Stimulated activated CD8-positive, alpha-beta memory T cell treated with anti-CD3 and anti-CD28 coated beads, Interleukin-7, amount 100 ng/mL, for 1 hour (primary cell): ENCODE data around the gene CCDC60.

Experiments used
- DNase-seq, 2 donors: peaks; one replicate each; pipeline ENCODE4 v3.0.0-alpha.2; 2020; ENCODE audit warnings: low read depth in 2 of 2

Gene CCDC60

DNA sequence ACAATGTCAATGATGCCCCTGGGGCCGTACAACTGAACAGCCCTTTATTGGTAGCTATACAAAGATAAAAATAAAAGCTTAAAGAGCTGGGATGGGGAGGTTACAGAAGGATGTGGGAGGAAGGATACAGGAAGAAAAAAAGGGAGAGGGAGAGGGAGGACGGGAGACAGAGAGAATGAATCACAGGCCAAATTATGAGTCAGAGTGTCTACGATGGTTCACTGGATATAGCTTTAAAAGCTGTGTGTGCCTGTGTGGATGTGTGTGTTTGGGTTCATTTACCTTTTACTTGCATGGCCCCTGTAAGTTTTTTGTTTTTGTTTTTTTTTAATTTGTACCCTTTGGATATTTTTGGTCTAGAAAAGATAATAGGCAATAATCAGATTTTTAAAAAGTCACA lies 111.9 kb downstream of the CCDC60 start:
- no peak for DNase-seq

DNA sequence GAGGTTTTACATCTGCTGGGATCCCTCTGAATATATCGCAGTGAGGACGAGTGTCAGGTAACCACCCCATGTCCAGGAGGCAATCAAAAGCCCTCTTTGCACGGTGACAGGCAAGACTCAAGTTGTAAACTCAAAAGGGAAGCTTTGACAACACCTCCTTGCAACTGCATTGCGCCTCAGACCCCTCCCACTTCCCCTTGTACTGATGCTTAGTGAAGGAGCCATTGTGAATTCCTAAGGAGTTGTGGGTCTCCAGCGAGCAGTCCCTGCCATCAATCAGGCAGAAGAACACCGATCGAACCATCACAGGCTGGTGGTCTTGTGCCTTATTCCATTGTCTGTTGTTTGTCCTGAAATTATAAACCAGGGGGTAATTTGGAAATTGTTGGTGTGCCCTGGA lies 112.6 kb downstream of the CCDC60 start:
- no peak for DNase-seq

DNA sequence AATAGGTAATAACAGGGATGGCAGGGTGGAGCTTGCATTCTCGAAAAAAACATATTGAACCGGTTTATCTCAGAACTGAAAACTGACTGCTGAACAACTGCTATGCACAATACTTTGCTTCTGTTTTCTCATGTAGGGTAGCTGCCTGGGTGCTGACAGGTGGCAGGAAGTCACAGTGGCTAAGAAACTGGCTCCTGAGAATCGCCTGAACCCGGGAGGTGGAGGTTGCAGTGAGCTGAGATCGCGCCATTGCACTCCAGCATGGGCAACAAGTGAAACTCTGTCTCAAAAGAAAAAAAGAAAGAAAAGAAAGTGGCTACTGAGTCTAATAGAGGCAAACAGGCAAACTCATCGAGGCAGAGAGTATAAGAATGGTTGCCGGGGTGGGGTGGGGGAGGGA lies 113.1 kb downstream of the CCDC60 start:
- DNase-seq = no peak

DNA sequence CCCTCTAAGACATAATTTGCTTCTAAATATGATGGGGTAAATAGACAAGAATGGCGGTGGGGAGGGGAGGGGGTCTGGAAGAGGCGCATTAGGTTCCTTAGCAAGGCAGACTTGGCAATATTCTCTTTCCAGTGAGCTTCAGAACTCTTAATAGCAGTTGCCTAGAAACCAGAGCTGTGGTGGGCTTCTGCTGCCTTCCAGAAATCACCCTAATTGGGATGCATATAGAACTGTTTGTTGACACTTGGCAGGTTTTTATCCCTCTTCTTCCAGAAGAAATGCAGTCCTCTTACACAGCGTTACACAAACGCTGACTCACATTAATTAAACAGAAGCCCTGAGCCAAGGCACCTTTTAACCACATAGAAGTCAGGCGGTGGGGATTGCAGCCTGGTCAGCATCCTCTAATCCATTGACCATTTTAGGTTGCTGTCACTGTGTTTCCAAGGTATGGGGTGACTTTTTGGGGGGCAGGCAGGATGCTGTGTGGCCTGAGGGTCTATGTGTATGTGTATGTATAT lies 114.1 kb downstream of the CCDC60 start:
- DNase-seq = no peak

DNA sequence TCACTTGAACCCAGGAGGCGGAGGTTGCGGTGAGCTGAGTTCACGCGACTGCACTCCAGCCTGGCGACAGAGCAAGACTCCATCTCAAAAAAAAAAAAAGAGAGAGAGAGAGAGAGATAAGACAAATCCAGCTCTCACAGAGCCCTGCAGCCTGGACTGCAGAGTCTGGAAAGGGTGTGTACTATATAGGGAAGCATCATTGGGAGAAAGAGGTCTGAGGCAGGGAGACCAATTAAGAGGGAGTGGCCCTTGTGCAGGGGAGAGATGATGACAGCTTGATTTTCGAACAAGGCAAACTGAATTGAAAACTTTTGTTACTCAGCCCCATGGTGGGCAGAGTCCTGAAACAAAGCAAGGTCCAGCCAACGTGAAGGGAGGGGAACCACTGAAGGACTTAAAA lies 116.2 kb downstream of the CCDC60 start:
- DNase-seq = no peak

DNA sequence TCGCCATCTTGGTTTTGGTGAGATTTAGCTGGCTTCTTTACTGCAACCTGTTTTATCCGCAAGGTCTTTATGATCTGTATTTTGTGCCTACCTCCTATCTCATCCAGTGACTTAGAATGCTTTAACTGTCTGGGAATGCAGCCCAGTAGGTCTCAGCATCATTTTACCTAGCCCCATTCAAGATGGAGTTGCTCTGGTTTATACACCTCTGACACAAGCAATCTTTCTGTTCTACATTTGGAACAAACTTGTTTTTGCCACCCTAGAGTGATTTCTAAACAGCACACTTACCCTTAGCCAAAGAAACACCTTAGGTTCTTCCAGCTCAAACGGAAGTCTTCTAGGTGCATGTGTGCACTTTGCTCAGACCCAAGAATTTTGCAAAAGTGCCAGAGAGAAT lies 122.3 kb downstream of the CCDC60 start:
- DNase-seq = no peak

DNA sequence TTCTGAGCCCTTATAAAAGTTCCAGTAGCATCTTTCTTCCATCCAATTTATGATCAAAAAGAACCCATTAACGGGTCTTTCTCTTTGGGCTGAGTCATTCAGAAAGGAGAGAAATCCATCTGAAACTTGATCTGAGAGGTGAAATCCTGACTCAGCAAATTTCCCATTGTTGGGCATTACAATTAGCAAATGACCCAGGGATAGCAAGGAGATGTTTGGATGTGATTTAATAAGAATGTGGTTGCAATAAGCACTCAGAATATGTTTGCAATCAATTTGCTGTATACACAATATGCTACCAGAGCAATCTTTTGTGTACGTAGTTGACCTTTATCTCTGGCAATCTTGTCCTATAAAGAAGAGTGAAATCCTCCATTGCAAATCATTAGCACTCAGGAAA lies 122.7 kb downstream of the CCDC60 start:
- DNase-seq = no peak

DNA sequence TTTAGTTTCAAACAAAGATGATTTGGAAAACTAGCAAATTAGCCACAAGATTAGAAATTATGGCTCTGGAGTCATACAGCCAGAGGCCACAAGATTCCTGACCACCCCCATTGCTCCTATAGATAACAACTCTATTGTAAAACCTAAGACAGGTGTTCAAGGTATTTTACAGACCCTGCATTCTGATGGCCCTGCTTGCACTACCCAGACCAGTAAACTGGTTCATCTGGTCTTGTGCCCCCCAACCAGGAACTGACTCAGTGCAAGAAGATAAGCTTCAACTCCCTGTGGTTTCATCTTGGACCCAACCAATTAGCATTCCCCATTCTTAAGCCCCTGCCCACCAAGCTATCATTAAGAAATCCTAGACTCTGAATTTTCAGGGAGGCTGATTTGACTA lies 125.0 kb downstream of the CCDC60 start:
- DNase-seq = no peak

DNA sequence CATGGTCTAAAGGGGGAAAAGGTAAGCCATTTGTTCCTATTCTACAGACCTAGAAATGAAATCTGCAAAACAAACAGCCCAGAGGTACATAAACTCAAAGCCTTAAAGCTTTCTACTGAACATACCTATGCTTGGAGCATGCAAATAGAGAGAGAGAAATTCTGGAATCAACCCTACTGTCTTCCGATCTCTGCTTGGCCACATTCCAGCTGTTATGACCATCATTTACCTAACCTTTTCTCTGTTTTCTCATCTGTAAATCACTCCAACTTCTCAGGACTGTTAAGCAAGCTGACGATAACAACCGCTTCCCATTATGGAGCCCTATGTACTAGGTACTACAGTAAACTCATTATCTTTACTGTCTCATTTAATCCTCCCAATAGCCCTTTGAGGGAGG lies 126.3 kb downstream of the CCDC60 start:
- no peak for DNase-seq

DNA sequence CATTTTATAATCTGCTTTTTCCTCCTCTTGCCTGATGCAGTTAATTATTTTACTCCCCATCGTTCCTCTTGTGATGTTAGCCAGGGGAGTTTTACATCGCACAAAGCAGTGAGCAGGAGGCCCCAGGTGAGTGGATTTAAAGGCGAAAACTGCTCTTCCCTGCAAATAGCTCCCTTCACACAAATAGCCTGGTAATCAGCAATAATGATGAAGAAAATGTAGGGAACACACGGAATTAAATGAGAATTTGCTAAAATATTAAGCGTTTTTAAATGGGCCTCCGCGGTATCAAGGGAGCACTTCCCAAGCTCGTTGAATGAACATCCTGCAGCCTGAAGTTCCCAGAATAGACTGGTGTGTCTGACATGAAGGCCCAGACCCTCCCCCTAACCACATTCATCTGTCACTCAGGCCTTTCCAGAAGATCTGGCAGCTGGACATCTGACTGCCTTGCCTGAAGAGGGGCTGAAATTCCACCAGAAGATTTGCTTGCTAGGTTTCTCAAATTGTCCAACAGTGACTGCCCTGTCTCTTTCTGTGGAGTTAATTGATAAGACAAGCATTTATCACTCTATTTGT lies 127.2 kb downstream of the CCDC60 start:
- DNase-seq = no peak

DNA sequence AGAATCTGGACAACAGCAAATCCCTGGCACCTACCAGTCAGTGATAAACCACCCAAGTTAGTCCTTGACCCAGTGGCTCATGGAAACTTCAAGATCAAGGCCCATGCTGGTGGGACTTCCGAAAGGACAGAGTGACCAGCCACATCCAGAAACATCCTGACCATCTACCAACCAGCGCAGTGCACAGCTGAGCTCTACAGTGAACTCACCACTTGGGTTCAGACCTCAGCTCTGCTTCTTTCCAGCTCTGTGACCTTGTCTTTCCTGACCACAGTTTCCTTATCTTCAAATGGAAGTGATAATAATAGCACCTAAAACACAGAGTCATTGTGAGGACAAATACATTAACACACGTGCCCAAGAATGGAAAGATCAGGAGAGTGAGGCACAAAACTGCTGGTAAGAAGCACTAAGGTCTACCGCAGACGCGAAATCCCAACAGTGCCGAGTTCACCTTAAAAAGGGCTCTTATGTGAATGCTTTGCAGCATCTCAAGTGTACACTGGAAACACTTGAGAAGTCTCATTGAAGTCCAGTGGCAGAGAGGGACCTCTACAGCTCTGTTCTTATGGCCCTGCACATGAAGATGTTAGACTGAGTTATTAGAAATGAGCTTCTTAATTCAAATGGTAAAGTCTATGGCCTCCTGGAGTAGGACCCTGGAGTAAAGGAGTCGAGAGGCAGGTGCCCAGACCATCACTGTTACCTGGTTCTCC lies 128.8 kb downstream of the CCDC60 start:
- DNase-seq = no peak

DNA sequence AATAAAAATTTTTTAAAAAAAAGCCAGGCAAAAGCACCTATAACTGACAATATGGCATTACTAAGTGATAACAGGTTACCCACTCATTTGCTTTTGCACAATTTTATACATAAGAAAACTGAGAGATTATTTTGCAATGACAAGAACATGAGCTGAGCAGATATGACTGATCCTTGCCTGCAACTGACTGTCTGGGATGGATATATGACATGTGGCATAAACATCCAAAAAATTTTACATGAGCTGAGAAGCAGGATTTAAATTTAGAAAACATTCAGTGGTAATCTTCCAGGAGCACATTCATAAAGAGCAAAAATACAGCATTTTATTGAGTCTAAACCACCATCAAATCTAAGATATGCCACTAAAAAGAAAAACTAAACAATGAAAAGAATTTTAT lies 133.8 kb downstream of the CCDC60 start:
- DNase-seq = no peak

DNA sequence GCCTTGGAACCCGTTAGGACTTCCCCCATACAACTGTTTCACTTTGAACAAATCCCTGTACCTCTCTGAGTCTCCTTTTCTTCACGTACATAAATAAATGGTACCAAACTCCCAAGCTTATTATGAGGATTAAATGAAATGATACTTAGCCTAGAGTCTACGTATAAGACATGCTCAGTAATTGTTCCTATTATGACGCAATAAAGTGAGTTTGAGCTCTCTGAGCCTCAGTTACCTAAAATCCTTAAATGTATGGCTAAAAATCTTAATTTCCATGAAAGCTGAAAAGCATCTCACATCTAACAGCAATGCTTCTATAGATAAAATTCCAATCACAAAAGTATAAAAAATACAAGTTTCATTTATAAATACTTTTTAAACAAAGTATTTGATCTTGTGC lies 141.1 kb downstream of the CCDC60 start:
- DNase-seq = no peak

DNA sequence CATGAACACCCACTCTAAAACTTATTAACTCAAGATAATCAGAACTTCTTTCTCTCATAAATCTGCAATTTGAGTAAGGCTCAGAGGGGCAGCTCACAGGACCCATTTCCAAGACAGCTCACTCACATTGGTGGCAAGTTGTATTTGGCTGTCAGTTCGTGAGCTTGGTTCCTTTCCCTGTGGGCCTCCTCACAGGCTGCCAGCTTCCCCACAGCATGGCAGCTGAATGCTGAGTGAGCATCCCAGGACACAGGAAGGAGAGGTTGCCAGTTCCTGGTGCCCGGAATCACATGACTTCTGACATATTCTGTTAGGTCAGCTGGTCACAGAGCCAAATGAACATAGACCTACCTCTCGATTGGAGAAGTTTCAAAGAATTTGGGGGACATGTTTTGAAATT lies 142.4 kb downstream of the CCDC60 start:
- DNase-seq = no peak

DNA sequence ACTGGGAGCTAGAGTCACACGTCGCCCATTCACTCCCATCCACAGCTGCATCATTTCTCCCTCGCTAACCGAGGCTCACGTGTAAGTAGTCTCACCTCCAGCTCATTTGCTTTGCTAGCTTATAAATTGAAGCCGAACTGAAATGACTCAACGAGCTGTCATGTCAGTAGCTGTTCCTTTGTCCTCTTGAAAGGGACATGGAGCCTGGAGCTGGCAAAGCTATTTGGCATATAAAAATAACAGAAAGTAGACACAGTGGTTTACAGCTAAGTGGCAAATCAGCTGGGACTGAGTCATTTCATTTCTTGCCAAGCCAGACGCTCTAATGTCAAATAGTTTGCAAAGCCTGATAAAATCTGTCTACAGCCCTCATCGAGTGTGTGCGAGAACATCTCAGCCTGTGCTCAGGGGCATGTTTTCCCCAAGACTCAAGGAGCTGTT lies 144.6 kb downstream of the CCDC60 start:
- DNase-seq = no peak

DNA sequence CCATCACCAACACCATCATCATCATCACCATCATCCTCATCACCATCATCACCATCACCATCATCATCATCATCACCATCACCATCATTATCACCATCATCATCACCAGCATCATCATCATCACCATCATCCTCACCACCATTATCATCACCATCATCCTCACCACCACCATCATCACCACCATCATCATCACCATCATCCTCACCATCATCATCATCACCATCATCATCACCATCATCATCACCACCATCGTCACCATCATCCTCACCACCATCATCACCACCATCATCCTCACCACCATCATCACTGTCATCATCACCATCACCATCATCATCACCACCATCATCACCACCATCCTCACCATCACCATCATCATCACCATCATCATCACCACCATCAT lies 146.0 kb downstream of the CCDC60 start:
- no peak for DNase-seq

DNA sequence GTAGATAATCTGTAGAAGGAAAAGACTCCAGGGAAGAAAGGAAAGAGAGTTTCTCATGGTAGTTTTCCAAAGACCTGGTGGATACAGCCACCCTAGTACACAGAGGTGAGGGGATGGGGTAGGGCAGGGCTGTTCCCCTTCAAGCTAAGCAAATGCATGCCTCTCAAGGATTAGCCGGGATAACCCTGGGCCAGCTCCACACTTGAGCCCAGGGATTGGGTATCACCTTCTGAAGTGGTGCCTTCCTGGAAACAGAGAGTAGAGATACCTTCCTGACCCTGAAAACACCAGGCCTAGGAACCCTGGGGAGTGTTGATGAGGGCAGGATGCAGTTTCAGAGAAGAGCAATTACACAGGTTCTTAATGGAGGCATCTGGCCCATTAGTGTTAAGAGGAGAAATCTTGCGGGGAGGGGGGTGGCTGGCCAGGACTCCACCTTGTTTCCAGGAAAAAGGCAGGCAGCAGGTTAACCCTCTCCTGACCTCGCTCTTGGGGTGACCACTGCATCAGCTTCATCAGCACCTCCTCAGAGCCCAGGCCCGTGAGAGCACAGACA lies 152.1 kb downstream of the CCDC60 start:
- DNase-seq = no peak

DNA sequence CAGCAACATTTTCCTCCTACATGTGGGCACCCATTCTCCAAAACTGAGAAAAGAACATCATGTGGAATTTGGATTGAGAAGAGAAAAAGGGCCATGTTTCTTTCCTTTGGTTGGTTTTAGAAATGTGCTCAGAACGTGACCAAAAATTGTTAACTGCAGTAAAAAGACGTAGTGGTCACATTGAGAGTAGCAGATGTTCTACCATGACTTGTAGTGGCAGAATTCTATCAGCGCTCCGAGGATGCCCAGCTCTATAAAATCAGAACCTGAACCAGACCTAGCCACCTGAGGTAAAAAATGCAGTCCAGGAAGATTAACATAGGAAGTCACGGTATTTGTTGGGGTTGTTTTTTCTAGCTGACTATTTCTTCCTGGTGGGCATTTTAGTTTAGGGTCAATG lies 157.3 kb downstream of the CCDC60 start:
- DNase-seq = no peak

DNA sequence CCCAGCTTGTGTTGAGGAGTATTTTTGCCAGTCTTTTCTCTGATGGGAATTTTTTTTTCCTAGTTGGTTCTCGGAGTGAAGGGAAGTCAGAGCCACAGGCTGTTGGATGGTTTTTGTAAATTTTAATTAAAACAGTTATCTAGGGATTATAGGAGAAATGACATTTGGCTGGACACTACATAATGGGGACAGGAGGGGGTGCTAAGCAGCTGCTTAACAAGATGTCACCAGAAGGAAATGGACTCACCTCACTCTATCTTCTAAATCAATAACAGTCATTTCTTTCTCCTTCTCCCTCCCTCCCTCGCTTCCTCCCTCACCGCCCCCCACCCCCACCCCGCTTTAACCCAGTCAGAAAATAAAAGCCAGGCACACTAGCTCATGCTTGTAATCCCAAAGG lies 165.7 kb downstream of the CCDC60 start:
- DNase-seq = no peak

DNA sequence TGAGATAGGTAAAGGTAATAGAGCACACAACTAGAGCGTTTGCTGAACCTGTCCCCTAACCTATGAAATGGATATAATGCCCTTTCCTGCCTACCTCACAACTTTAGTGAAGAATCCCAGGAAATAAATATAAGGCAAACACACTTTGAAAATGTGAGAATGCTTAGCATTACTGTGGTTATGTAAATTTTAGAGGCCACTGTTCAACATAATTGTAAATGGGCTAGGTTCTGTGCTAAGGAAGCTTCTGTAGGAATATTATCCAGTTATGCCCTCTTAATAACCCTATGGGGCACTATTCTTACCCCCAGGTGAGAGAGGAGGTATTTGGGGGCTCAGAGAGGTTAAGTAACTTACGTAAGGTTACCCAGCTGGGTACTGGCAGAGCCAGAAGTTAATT lies 166.5 kb downstream of the CCDC60 start:
- no peak for DNase-seq

DNA sequence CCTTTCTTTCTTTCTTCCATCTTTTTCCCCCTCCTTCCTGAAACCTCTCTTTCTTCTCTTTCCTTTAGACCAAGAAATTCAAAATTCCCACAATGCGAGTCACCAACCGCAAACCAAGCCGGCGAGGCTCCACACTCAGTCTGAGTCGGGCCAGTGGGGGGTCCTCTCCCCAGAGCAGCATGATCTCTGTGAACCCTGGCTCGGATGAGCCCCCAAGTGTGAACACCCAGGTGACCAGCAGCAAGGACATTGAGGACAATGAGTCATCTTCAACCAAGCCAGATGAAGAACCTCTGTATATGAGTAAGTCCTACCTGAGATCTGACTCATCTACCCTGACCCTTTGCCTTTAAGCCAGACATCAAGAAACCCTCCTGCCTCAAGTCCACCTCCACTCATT lies 170.5 kb downstream of the CCDC60 start:
- no peak for DNase-seq

DNA sequence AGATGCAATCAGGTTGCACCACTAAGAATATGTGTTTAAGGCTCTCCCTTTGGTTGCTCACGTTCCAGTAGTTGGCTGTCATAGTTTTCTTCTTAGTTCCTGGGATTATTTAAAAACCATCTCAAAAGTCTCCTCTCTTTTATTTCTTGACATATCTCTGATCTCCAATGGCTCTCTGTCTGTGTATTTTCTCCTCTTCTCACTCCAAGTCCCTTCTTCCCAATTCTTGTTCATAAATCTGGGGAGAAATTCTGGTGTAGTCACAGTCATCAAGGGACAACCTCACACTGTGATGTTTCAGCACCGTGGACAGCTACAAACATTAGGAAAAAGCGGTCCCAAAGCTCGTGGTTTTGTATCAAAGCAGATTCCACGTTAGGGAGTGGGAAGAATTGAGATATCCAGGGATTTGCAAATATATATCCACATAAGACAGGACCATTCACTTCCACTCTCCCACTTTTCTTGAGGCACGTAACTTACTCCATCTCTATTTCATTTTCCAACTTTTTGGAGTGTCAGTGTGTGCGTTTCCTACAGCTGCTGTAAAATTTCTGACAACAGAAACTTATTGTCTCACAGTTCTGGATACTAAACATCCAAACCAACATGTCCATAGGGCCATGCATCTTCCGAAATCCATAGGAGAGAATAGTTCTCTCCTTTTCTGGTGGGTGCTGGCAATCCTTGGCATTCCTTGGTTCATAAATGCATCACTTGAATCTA lies 178.4 kb downstream of the CCDC60 start:
- no peak for DNase-seq

DNA sequence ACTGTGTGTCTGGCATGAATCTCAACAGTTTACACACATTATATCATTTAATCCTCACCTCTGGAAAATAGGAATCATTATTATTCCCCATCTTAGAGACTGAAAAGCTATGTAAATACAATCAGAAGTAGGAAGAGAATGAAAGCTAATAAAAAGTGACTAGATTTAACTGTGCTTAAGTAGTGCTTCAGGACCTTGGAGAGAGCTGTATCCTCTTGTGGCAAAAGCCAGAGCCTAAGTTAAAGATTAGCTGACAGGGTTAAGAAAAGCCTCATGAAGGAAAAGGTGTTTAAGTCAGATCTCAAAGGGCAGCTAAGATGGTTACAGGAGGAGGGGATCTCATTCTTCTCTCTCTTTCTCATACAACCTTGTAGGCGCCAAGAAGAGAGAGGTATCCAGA lies 193.7 kb downstream of the CCDC60 start:
- no peak for DNase-seq
